Gastroesophageal sphincter (tissue), 4 donors: ENCODE results near the gene AUTS2. TPM values are rescaled to one million over a fixed set of nuclear protein-coding genes. Genes with fewer than 3 reads are reported as not detected.

Experiments used
- ATAC-seq: fragments of 150-250 bp; one replicate; pipeline ENCODE4 v1.9.1; 2016; ENCODE audit warnings: mild to moderate bottlenecking, moderate library complexity
- H3K27ac ChIP-seq, 4 donors: fragments of 200-600 bp; sonication (generic) in 3 of 4; 1 replicate in 3 of 4; 2 replicates in 1 of 4; pipeline ENCODE4 v1.5.1; 2016 to 2019
- H3K27me3 ChIP-seq: fragments of 200-600 bp; sonication (generic); one replicate; pipeline ENCODE4 v1.5.1; 2019
- H3K36me3 ChIP-seq, 2 donors: fragments of 200-600 bp; sonication (generic); one replicate each; pipeline ENCODE4 v1.5.1; 2019; ENCODE audit warnings: control low read depth in 1 of 2
- H3K4me1 ChIP-seq, 3 donors: fragments of 200-600 bp; sonication (generic); 1 replicate in 2 of 3; 2 replicates in 1 of 3; pipeline ENCODE4 v1.5.1; 2016 to 2019; ENCODE audit warnings: control low read depth in 2 of 3
- H3K4me3 ChIP-seq, 2 donors: fragments of 200-600 bp; sonication (generic); one replicate each; pipeline ENCODE4 v1.5.1; 2019; ENCODE audit warnings: mild to moderate bottlenecking in 1 of 2, moderate library complexity in 1 of 2
- H3K9me3 ChIP-seq, 3 donors: fragments of 200-600 bp; sonication (generic); one replicate each; pipeline ENCODE4 v1.5.1; 2017 to 2019; ENCODE audit warnings: control low read depth in 2 of 3
- CTCF ChIP-seq, 4 experiments: fragments of 200-600 bp in 2 of 4; fragments of 450-650 bp in 2 of 4; sonication (generic) in 1 of 4; IDR thresholded peaks; one replicate each; pipeline ENCODE4 v1.5.1; 2017 to 2019; ENCODE audit warnings: antibody characterized with exemption in 4 of 4, mild to moderate bottlenecking in 2 of 4, moderate library complexity in 2 of 4
- EP300 ChIP-seq: sonication (generic); formaldehyde crosslinking; IDR thresholded peaks from one replicate; pipeline ENCODE4 v1.6.1; 2017; ENCODE audit warnings: antibody characterized with exemption, mild to moderate bottlenecking
- POLR2A ChIP-seq, 2 donors: fragments of 450-650 bp; IDR thresholded peaks; one replicate each; pipeline ENCODE4 v1.6.1; 2017; ENCODE audit warnings: antibody characterized with exemption in 2 of 2, mild to moderate bottlenecking in 2 of 2, moderate library complexity in 1 of 2
- POLR2AphosphoS5 ChIP-seq: sonication (generic); formaldehyde crosslinking; IDR thresholded peaks from one replicate; pipeline ENCODE4 v1.6.1; 2017; ENCODE audit warnings: antibody characterized with exemption
- WGBS, 2 donors: methylation state at CpG; one replicate each; pipeline ENCODE4 v1.1.5; 2018; ENCODE audit warnings: low coverage in 1 of 2; 5-methylcytosine and 5-hydroxymethylcytosine counted together
- total RNA-seq, 4 donors: library from RNA; depleted of rRNA; stranded (reverse); fragments of >200 nt; gene quantifications; one replicate each; pipeline ENCODE4 v1.1.0, GENCODE V29; 2016

The AUTS2 gene
- total RNA-seq, 4 donors from 2014 or later = 12.2 to 48.7 (median 44.1) TPM

DNA sequence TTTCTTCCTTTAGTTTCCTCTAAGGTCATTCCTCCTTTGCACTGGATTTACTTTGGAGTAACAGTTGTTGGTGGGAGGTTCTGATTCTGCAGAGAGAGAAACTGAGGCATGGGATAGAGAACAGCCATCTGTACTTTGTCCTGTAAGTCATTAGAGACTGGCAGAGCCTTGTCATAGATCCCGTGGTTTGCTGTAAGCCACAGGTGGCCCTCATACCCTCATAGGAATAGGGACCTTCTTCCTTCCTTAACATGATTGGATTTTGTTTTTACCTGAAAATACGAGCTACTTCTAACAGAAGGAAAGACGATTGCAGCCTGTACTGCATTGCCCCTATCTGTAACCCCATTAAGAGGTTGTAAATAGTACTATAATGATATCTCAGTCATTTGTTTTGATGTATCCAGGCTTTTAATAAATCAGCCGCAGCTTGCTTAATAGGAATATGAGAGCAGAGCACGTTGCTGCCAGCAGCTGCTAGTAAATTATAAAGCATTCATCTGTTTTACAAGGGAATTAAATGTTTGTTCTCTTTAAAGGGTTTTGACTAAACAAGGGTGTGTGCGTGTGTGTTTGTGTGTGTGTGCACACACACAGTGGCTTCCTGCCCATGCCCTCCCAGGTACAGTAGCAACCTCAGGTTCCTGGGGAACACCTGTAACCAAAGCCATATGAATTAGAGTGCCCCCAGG is 249.8 kb downstream of the AUTS2 start:
- Histone ChIP-seq H3K4me1 (peaks cover 0 to 9% (median 0%) of the 10 kb centered on the region in 3 donors), H3K27ac (no peak overlapping the region), H3K4me3 (no peak overlapping the region), H3K27me3 (no peaks in the 10 kb centered on the region), H3K36me3 (no peaks in the 10 kb centered on the region), H3K9me3 (no peaks in the 10 kb centered on the region)
- 34 to 49% methylated on average over 4 to 6 of the region's 6 CpGs for WGBS, 2 donors
- TF ChIP-seq POLR2AphosphoS5 (no peak), POLR2A (IDR thresholded peaks at IDR 0.05) (no peak), CTCF (IDR thresholded peaks at IDR 0.05) (no peak), EP300 (no peak)
- ATAC-seq = no peak

DNA sequence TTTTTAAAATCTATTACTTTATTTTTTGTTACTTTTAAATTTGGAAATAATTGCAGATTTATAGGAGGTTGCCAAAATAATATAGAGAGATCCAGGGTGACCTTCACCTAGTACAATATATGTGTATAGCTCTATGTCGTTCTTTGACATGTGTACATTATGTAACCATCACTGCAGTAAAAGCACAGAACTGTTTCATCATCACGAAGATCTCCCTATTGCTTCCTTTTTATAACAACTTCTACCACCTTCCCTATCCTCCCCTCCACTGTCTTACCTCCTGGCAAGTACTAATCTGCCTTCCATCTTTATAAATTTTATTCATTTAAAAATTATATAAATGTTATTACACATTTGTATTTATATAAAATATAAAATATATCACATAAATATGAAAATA is 251.0 kb downstream of the AUTS2 start:
- Histone ChIP-seq H3K27ac (no peak overlapping the region), H3K4me3 (no peak overlapping the region), H3K27me3 (no peaks in the 10 kb centered on the region), H3K9me3 (no peaks in the 10 kb centered on the region), H3K36me3 (no peaks in the 10 kb centered on the region), H3K4me1 (peaks cover 0 to 9% (median 0%) of the 10 kb centered on the region in 3 donors)
- 80 to 87% methylated on average over 2 of the region's 2 CpGs for WGBS, 2 donors
- ATAC-seq = no peak
- TF ChIP-seq POLR2AphosphoS5 (no peak), EP300 (no peak), POLR2A (IDR thresholded peaks at IDR 0.05) (no peak), CTCF (IDR thresholded peaks at IDR 0.05) (no peak)

- no peaks in the 10 kb centered on the region for H3K36me3 ChIP-seq
- H3K27ac ChIP-seq = no peak overlapping the region
- TF ChIP-seq EP300 (no peak), CTCF (IDR thresholded peaks at IDR 0.05) (no peak), POLR2AphosphoS5 (no peak), POLR2A (IDR thresholded peaks at IDR 0.05) (no peak)
- no peak for ATAC-seq
- no peaks in the 10 kb centered on the region for H3K27me3 ChIP-seq
- WGBS, 2 donors = 77 to 80% methylated on average over 5 to 6 of the region's 6 CpGs
- H3K4me3 ChIP-seq = no peak overlapping the region
- H3K9me3 ChIP-seq = no peaks in the 10 kb centered on the region
- H3K4me1 ChIP-seq = peaks cover 0 to 24% (median 0%) of the 10 kb centered on the region in 3 donors
Measured at GRCh38 chr7:69857014-69857413, 258.7 kb downstream of the AUTS2 start.

DNA sequence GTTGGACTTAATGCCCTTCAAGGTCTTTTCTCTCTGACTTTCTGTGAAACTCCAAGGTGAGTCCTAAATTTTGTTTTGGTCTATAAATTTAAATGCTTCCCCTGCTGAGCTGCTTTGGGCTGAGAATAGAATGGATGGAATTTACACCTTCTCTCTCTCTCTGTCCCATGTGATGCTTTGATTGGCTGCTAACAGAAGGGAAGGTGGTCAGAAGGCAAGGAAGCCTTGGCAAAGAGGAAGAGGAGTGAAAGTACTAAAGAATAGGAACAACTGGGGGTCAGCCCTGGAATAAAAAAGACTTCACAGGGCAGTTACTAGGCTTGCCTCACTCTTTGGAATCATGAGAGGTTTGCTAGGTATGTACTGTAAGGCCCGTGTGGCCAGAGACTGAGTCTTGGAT is 260.2 kb downstream of the AUTS2 start:
- 85 to 100% methylated on average over 1 of the region's 1 CpG for WGBS, 2 donors
- no peak overlapping the region for H3K27ac ChIP-seq
- H3K4me1 ChIP-seq = peaks cover 0 to 35% (median 0%) of the 10 kb centered on the region in 3 donors
- no peaks in the 10 kb centered on the region for H3K9me3 ChIP-seq
- ATAC-seq = no peak
- TF ChIP-seq POLR2AphosphoS5 (no peak), EP300 (no peak), CTCF (IDR thresholded peaks at IDR 0.05) (no peak), POLR2A (IDR thresholded peaks at IDR 0.05) (no peak)
- H3K36me3 ChIP-seq = no peaks in the 10 kb centered on the region
- no peaks in the 10 kb centered on the region for H3K27me3 ChIP-seq
- H3K4me3 ChIP-seq = no peak overlapping the region

DNA sequence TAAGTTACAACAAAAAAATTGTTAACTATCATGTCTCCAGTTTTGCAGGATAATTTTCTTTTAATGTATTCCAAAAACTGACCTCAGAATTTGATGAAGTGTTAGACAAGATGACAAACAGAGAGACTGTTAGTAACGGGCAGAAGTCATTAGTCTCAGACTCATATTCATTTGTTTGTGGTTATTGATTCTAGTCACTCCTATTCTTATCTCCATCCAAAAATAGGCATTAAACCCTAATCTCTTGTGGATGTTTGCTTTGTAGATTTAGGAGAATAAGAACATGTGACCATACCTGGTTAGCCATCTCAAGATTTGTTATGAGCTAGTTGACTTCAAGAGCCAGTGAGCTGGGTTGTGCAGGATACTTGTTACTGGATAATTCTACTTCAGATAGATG is 261.1 kb downstream of the AUTS2 start:
- TF ChIP-seq EP300 = no peak
- no peak for TF ChIP-seq POLR2A (IDR thresholded peaks at IDR 0.05)
- no peak for TF ChIP-seq POLR2AphosphoS5
- TF ChIP-seq CTCF (IDR thresholded peaks at IDR 0.05) = no peak
- H3K27me3 ChIP-seq = no peaks in the 10 kb centered on the region
- peaks cover 0 to 44% (median 0%) of the 10 kb centered on the region in 3 donors for H3K4me1 ChIP-seq
- no peak for ATAC-seq
- 50 to 64% methylated on average over 1 of the region's 1 CpG for WGBS, 2 donors
- H3K36me3 ChIP-seq = no peaks in the 10 kb centered on the region
- H3K27ac ChIP-seq = no peak overlapping the region
- no peaks in the 10 kb centered on the region for H3K9me3 ChIP-seq
- H3K4me3 ChIP-seq = no peak overlapping the region
